ENCODE data around the gene ZNF326.

DNA sequence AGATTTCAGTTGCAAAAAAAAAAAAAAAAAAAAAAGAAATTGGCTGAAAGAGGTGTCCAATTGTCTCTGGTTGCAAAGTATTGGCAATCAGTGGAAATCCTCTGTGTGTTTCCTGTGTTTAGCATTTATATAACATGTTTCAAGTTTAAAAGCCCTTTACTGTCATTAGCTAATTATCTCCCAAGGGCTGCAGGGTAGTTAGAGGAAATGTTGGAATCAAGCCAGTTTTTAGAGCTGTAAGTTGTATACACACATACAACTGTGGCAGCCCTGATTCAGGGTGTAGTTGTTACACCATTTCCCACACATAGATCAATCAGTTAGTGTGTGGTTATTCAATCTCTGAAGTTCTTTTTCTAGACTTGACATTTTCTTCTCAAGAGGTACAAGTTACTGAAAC, 8.9 kb upstream of the ZNF326 start:
- TF ChIP-seq, protein P1, sequence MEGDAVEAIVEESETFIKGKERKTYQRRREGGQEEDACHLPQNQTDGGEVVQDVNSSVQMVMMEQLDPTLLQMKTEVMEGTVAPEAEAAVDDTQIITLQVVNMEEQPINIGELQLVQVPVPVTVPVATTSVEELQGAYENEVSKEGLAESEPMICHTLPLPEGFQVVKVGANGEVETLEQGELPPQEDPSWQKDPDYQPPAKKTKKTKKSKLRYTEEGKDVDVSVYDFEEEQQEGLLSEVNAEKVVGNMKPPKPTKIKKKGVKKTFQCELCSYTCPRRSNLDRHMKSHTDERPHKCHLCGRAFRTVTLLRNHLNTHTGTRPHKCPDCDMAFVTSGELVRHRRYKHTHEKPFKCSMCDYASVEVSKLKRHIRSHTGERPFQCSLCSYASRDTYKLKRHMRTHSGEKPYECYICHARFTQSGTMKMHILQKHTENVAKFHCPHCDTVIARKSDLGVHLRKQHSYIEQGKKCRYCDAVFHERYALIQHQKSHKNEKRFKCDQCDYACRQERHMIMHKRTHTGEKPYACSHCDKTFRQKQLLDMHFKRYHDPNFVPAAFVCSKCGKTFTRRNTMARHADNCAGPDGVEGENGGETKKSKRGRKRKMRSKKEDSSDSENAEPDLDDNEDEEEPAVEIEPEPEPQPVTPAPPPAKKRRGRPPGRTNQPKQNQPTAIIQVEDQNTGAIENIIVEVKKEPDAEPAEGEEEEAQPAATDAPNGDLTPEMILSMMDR (IDR thresholded peaks at IDR 0.05; ENCODE audit: low read length) = no peak
- no peak for TF ChIP-seq EZH2 (IDR thresholded peaks at IDR 0.05; ENCODE audit: borderline replicate concordance, low read length)

Data from OCI-LY1 (cell line).